CD4-positive, alpha-beta T cell treated with Interleukin-12 subunit alpha and Interleukin-12 subunit beta, for 1 hour (primary cell): ENCODE data around the gene AGAP1.

ENCODE experiments used
- DNase-seq: peaks from one replicate; pipeline ENCODE4 v3.0.0-alpha.2; 2020

AGAP1 gene

GRCh38 chr2:235960011-235960715 is 466.3 kb downstream of the AGAP1 start:
- no peak for DNase-seq

DNA sequence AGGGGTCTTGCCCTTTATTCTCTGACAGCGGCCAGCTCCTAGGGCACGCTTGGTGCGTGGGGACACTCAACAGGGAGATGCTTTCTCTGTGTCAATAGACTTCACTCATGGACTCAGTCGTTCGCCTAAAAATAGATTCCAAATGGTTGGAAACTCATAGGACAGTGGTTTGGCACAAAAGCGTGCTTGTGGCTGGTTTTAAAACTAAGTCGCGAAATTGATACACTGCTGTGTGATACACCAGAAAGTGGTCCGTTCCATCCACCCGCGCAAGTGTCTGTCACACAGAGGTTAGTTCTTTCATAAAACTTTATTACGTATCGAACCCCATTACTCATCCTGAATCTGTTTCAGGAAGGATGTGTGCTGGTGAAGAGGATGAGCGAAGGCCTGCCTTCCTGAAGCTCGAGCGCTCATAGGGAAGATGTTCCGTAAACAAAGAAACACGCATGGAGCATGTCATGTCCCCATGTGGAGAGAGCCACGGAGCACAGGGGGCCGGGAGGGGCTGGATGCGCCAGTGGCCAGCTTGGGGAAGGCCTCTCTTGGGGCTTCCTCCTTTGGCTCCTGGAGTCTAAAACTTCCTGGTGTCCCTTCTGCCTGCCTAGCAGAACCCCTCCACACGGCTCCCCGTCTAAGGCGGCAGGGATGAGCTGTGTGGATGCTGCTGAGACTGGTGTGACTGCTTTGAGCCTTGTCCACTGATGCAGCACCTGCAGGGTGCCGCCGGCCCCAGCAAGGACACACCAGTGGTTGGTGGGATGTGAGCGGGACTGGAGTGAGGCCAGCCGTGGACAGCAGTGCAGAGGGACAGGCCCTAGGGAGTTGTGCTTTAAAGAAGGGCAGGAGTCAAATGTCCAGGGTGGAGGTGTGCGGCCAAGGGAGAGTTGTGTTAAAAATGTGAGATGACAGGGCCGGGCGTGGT is 467.1 kb downstream of the AGAP1 start:
- no peak for DNase-seq

GRCh38 chr2:235961711-235962110 is 467.9 kb downstream of the AGAP1 start:
- DNase-seq: no peak

DNA sequence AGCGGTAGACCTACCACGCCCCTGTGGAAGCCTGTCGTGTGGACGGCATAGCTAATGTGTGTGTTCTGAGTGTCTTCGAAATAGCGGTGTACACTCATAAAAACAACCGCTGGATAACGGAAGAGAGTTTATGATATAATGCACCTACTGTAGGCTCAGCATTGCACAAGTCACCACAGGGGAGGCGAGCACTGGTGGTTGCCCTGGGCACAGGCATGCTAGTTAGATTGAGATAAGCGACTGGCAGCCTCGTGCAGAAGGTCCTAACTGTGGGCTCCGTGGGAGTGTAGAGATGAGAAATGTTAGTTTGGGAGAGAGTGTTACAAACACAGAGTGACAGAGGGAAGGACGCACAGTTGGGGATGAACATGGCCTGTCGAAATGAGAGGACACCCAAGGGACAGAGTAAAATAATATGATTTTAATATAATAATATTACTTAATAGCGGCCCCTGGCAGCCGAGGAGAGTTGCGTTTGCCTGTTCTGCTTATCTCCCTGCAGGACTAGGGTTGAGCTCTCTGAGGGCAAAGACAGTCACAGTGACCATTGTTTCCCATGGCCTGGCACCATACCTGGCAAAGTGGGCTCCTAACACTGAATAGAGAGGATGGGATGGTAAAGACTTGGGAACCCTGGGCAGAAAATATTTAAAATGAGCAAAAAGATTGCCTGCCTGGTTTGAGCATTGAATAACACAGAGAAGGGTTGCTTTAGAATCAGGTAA is 470.2 kb downstream of the AGAP1 start:
- DNase-seq: no peak

- no peak for DNase-seq
Measured at GRCh38 chr2:235964787-235965390, 471.0 kb downstream of the AGAP1 start.

- DNase-seq: no peak
Measured at GRCh38 chr2:235966396-235966795, 472.6 kb downstream of the AGAP1 start.

- no peak for DNase-seq
Measured at GRCh38 chr2:235966932-235967757, 473.3 kb downstream of the AGAP1 start.

- no peak for DNase-seq
Measured at GRCh38 chr2:235968155-235968554, 474.3 kb downstream of the AGAP1 start.

- no peak for DNase-seq
Measured at GRCh38 chr2:235968616-235969324, 474.9 kb downstream of the AGAP1 start.

- no peak for DNase-seq
Measured at GRCh38 chr2:235970204-235971040, 476.6 kb downstream of the AGAP1 start.

DNA sequence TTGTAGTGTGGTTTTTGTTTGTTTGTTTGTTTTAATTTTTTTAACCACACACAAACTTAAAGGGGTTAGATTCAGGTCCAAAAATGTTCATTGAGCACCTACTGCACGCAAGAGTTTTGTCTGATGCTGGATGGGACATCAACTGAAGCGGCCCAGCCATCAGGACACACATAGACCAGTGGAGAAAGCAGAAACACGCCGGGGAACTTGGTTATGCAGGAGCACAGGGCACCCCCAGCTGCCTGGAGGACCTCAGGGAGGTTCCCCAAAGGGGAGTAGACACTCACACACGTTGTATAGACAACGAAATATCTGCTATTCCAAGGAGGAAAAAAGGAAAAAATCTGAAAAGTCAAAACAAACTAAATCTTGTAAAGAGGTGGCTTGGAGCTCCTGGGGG is 482.7 kb downstream of the AGAP1 start:
- no peak for DNase-seq

- no peak for DNase-seq
Measured at GRCh38 chr2:235976956-235977355, 483.1 kb downstream of the AGAP1 start.

- DNase-seq: no peak
Measured at GRCh38 chr2:235977445-235977844, 483.6 kb downstream of the AGAP1 start.

DNA sequence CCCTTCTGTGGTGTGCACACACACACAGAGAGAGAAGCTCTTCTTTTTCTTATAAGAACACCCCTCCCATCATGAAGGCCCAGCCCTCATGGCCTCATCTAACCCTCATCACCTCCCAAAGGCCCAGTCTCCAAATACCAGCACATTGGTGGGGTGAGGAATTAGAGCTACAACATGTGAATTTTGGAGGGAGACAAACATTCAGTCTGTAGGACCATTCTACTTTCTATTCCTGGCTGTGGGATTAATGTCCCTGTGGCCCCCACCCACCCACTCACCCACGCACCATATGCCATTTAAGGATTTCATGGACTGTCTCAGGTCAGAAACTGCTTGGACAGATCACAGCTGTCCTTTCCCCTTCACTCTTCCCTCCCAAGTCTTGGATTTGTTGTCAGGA is 484.2 kb downstream of the AGAP1 start:
- no peak for DNase-seq

DNA sequence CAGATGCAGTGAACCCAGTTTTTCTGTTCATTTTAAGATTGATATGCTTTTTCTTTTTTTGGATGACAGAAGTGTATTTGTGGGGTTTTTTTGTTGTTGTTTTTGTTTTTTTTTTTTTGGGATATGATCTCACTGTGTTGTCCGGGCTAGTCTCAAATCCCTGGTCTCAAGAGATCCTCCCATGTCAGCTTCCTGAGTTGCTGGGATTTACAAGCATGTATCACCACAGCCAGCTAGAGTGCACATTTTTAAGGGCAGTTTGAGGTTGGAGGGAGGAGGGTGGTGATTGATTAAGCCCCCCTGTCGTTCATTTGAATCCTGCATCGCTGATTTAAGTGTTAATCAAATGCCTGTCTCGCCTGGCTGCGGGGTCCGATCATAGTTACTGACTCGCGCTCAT is 485.2 kb downstream of the AGAP1 start:
- DNase-seq: no peak

DNA sequence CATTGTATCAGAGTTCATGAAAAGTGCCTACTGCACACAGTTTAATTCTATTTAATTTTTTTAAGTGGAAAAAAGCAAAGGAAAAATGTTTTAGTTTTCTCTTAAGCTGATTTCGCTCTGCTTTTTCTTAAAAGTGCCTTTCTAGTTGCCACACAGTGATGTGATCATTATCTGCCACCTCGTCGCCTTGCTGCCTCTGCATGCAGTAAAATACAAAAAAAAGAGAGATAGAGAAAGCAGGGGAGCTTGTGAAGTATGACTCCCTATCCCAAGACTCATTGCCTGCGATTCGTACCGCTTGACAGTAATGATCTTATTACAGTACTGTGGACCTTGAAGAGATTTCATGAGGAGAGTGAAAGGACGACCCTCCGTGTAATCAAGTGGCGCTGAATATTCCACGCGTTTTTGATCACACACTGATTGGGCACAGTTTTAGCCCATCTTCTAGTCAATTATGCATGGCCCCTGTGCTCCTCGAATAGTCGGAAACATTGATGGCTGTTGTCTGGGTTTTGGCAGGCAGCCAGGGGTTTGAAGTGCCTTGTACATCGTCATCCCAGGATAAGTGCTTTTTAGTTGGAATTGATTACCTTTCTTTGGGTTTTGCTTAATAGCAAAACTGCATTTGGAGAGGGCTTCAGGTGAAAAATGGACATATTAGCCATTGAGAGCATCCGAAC is 486.1 kb downstream of the AGAP1 start:
- no peak for DNase-seq

DNA sequence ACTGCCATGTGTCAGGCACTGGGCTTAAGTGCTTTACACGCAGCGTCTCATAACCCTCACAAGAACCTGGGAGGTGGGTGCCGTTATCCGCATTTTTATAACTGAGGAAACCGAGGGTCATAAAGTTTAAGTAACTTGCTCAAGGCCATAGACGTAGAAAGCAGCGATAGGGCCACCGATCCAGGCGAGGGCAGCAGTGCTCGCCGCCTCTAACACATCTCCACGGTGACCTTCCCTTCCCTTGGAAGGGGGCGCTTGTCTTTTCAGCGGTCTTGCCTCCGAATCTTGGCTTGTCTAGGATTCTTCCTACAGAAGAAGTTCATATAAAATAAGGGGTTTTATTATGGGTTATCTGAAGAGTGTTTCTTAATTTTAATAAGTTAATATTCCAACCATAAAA is 487.8 kb downstream of the AGAP1 start:
- no peak for DNase-seq

DNA sequence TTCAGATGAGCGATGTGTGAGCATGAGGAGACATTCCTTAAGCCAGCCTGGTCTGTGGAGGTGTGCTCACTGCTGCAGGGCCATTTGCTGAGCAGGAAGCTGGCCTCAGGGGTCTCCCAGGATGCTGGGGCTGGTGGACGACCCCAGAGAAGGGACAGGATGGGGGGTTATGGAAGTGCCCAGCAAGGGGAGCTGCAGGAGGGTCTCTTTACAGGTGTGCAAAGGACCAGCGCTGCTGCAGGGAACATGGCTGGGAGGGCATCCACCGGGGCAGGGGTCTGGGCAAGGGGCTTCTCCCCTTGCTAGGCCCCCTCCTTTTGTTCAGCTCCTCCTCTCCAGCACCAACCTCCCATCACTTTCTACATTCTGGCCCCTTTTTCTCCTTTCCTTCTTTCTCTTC is 489.2 kb downstream of the AGAP1 start:
- DNase-seq: no peak

DNA sequence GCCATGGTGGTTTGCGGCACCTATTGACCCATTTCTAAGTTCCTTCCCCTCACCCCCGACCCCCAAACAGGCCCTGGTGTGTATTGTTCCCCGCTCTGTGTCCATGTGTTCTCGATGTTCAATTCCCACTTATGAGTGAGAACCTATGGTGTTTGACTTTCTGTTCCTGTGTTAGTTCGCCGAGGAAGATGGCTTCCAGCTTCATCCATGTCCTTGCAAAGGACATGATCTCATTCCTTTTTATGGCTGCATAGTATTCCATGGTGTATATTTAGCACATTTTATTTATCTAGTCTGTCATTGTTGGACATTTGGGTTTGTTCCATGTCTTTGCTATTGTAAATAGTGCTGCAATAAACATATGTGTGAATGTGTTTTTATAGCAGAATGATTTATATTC is 490.7 kb downstream of the AGAP1 start:
- DNase-seq: no peak

DNA sequence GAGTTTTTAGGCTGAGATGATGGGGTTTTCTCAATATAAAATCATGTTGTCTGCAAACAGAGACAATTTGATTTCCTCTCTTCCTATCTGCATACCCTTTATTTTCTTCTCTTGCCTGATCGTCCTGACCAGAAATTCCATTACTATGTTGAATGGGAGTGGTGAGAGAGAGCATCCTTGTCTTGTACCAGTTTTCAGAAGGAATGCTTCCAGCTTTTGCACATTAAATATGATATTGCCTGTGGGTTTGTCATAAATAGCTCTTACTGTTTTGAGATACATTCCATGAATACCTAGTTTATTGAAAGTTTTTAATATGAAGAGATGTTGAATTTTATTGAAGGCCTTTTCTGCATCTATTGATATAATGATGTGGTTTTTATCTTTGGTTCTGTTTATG is 492.5 kb downstream of the AGAP1 start:
- DNase-seq: no peak
